ENCODE measurements around the gene ACOX1.

The ACOX1 gene

DNA sequence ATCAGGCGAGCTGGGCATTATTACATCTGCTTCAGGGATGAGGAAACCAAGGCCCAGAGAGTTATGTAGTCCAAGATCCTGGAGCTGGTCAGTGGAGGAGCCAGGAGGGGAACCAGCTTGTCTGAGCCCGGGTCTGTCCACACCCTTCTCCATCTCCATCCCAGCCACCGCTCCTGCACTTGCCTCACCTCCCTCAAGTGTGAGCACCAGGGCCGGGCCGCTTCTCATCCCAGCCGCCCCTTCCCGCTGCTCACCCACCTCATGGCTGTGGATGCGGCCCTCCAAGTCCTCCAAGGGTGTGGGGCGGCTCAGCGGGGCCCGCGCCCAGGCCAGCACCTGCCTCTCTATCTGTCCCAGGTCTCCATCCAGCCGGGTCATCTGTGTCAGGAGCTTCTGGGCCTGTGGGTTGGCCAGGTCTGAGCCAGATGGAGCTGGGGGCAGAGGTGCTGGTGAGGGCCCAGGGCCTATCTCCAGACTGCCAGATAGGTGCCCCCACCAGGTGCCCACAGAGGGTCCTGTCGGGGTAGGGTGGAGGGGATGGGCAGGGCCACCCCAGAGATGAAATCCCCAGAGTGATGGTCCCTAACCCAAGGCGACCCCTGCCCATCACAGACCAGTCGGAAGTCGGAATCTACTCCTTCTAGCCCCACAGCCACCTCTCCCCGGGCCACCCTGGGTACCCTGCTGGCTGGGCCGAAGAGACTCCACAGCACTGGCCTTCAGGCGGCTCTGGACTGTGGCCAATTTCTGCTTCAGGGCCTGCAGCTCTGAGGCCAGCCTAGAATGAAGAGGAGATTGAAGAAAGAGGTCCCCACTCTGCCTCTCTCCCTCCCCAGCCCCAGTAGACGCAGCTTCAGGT, 38.7 kb upstream of the ACOX1 start:
- H3K4me1 ChIP-seq (ENCODE audit: control insufficient read depth, insufficient read depth, low read length): no peaks in the 10 kb centered on the region
- H3K27me3 ChIP-seq (ENCODE audit: control insufficient read depth, insufficient read depth, low read length): no peaks in the 10 kb centered on the region
- no peaks in the 10 kb centered on the region for H3K9me3 ChIP-seq (ENCODE audit: control insufficient read depth, insufficient read depth, low read length)
- no peak overlapping the region for H3K4me3 ChIP-seq (ENCODE audit: low read depth, low read length)
- H3K36me3 ChIP-seq (ENCODE audit: control insufficient read depth, insufficient read depth, low read length): no peaks in the 10 kb centered on the region
- H3K9ac ChIP-seq (ENCODE audit: low read depth, low read length): no peak overlapping the region

GRCh38 chr17:76014925-76015261, 35.9 kb upstream of the ACOX1 start:
- Histone ChIP-seq H3K4me3 (ENCODE audit: low read depth, low read length) (no peak overlapping the region), H3K4me1 (ENCODE audit: control insufficient read depth, insufficient read depth, low read length) (no peaks in the 10 kb centered on the region), H3K27me3 (ENCODE audit: control insufficient read depth, insufficient read depth, low read length) (no peaks in the 10 kb centered on the region), H3K9me3 (ENCODE audit: control insufficient read depth, insufficient read depth, low read length) (no peaks in the 10 kb centered on the region), H3K36me3 (ENCODE audit: control insufficient read depth, insufficient read depth, low read length) (no peaks in the 10 kb centered on the region), H3K9ac (ENCODE audit: low read depth, low read length) (no peak overlapping the region)

DNA sequence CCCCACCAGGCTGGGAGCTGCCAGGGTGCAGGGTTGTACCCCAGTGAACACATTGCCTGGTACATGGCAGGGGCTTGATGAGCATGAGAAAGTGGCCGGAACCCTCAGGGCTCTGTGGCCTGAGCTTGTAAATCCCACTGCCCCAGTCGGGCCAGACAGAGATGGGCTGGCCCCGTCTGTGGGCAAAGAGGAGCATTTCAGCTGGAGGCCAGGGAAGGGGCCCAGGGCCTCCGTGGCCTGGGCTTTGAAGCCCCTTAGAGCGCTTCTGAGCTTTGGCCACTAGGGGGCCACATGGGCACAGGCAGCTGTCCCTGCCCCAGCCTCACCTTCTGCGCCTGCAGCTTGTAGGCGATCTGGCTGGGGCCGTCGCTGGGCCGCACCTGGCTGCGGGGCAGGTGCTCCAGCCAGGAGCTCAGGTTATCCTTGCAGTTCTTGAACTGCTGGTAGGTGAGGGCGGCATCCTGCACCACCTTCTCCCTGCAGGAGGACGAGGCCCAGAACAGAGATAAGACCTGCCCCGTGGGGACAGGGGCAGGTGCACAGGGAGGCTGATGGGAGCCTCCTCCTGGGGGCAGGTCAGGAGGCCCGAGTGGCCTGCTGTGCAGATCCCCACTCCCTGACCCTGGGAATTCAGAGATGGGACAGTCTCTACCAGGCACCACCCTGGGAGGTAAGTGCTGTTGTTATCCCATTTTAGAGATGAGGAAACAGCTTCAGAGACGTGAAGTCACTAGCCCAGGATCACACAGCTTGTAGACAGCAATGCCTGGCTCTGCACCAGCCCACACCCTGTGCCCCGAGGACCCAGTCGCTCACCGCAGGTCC, 35.3 kb upstream of the ACOX1 start:
- Histone ChIP-seq H3K4me1 (ENCODE audit: control insufficient read depth, insufficient read depth, low read length) (no peaks in the 10 kb centered on the region), H3K9ac (ENCODE audit: low read depth, low read length) (peak overlapping the region; percentile 9), H3K27me3 (ENCODE audit: control insufficient read depth, insufficient read depth, low read length) (no peaks in the 10 kb centered on the region), H3K9me3 (ENCODE audit: control insufficient read depth, insufficient read depth, low read length) (no peaks in the 10 kb centered on the region), H3K4me3 (ENCODE audit: low read depth, low read length) (no peak overlapping the region), H3K36me3 (ENCODE audit: control insufficient read depth, insufficient read depth, low read length) (no peaks in the 10 kb centered on the region)

GRCh38 chr17:76013377-76013932, 34.5 kb upstream of the ACOX1 start:
- H3K36me3 ChIP-seq (ENCODE audit: control insufficient read depth, insufficient read depth, low read length): no peaks in the 10 kb centered on the region
- H3K4me1 ChIP-seq (ENCODE audit: control insufficient read depth, insufficient read depth, low read length): no peaks in the 10 kb centered on the region
- H3K4me3 ChIP-seq (ENCODE audit: low read depth, low read length): no peak overlapping the region
- H3K9me3 ChIP-seq (ENCODE audit: control insufficient read depth, insufficient read depth, low read length): no peaks in the 10 kb centered on the region
- H3K27me3 ChIP-seq (ENCODE audit: control insufficient read depth, insufficient read depth, low read length): no peaks in the 10 kb centered on the region
- peak overlapping the region; percentile 9 for H3K9ac ChIP-seq (ENCODE audit: low read depth, low read length)

- Histone ChIP-seq H3K27me3 (ENCODE audit: control insufficient read depth, insufficient read depth, low read length) (no peaks in the 10 kb centered on the region), H3K4me1 (ENCODE audit: control insufficient read depth, insufficient read depth, low read length) (no peaks in the 10 kb centered on the region), H3K36me3 (ENCODE audit: control insufficient read depth, insufficient read depth, low read length) (no peaks in the 10 kb centered on the region), H3K9ac (ENCODE audit: low read depth, low read length) (no peak overlapping the region), H3K9me3 (ENCODE audit: control insufficient read depth, insufficient read depth, low read length) (no peaks in the 10 kb centered on the region), H3K4me3 (ENCODE audit: low read depth, low read length) (no peak overlapping the region)
Observed at GRCh38 chr17:76011951-76012350, 33.0 kb upstream of the ACOX1 start.

GRCh38 chr17:76009969-76010661, 31.1 kb upstream of the ACOX1 start:
- Histone ChIP-seq H3K27me3 (ENCODE audit: control insufficient read depth, insufficient read depth, low read length) (no peaks in the 10 kb centered on the region), H3K4me3 (ENCODE audit: low read depth, low read length) (no peak overlapping the region), H3K4me1 (ENCODE audit: control insufficient read depth, insufficient read depth, low read length) (no peaks in the 10 kb centered on the region), H3K36me3 (ENCODE audit: control insufficient read depth, insufficient read depth, low read length) (no peaks in the 10 kb centered on the region), H3K9ac (ENCODE audit: low read depth, low read length) (no peak overlapping the region), H3K9me3 (ENCODE audit: control insufficient read depth, insufficient read depth, low read length) (no peaks in the 10 kb centered on the region)

DNA sequence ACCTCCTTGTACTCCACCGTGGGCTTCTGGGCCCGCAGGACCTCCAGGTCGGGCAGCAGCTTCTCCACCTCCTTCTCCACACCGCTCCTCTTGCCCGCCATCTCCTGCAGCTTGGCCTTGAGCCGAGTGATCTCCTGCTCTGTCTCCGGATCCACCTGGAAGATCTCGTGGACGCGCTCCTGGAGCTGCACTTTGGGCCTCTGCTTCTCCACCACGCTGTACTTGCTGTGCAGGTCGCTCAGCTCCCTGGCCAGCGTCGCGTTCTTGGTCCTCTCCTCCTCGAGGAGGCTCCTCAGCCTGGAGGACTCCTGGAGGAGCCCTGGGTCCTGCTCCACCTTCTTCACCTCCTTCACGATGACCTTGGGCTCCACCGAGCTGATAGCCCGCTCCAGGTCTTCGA, 30.5 kb upstream of the ACOX1 start:
- Histone ChIP-seq H3K4me1 (ENCODE audit: control insufficient read depth, insufficient read depth, low read length) (no peaks in the 10 kb centered on the region), H3K9me3 (ENCODE audit: control insufficient read depth, insufficient read depth, low read length) (no peaks in the 10 kb centered on the region), H3K4me3 (ENCODE audit: low read depth, low read length) (no peak overlapping the region), H3K27me3 (ENCODE audit: control insufficient read depth, insufficient read depth, low read length) (no peaks in the 10 kb centered on the region), H3K9ac (ENCODE audit: low read depth, low read length) (no peak overlapping the region), H3K36me3 (ENCODE audit: control insufficient read depth, insufficient read depth, low read length) (no peaks in the 10 kb centered on the region)

- Histone ChIP-seq H3K27me3 (ENCODE audit: control insufficient read depth, insufficient read depth, low read length) (no peaks in the 10 kb centered on the region), H3K9ac (ENCODE audit: low read depth, low read length) (no peak overlapping the region), H3K4me1 (ENCODE audit: control insufficient read depth, insufficient read depth, low read length) (no peaks in the 10 kb centered on the region), H3K9me3 (ENCODE audit: control insufficient read depth, insufficient read depth, low read length) (no peaks in the 10 kb centered on the region), H3K4me3 (ENCODE audit: low read depth, low read length) (no peak overlapping the region), H3K36me3 (ENCODE audit: control insufficient read depth, insufficient read depth, low read length) (peaks cover 4% of the 10 kb centered on the region)
Observed at GRCh38 chr17:76008630-76009425, 29.9 kb upstream of the ACOX1 start.

DNA sequence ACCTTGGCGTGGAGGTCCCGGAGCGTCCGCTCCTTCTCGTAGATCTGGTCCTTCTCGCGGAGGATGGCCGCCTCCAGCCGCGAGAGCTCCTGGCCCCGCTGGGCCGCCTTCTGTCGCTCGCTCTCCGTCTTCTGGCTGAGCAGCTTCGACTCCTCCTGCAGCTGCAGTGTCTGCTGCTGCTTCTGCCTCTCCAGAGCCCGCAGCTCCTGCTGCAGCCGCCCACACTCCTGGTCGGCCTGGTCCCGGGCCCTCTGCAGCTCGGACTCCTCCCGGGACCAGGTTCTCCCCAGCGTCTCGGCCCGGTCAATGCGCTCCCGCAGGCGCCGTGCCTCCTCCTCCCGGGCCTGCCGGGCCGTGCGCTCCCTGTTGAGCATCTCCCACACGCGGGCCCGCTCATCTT, 29.2 kb upstream of the ACOX1 start:
- no peak overlapping the region for H3K9ac ChIP-seq (ENCODE audit: low read depth, low read length)
- H3K4me3 ChIP-seq (ENCODE audit: low read depth, low read length): no peak overlapping the region
- H3K36me3 ChIP-seq (ENCODE audit: control insufficient read depth, insufficient read depth, low read length): peaks cover 5% of the 10 kb centered on the region
- no peaks in the 10 kb centered on the region for H3K4me1 ChIP-seq (ENCODE audit: control insufficient read depth, insufficient read depth, low read length)
- no peaks in the 10 kb centered on the region for H3K27me3 ChIP-seq (ENCODE audit: control insufficient read depth, insufficient read depth, low read length)
- H3K9me3 ChIP-seq (ENCODE audit: control insufficient read depth, insufficient read depth, low read length): no peaks in the 10 kb centered on the region

- Histone ChIP-seq H3K9ac (ENCODE audit: low read depth, low read length) (no peak overlapping the region), H3K4me3 (ENCODE audit: low read depth, low read length) (no peak overlapping the region), H3K36me3 (ENCODE audit: control insufficient read depth, insufficient read depth, low read length) (peaks cover 5% of the 10 kb centered on the region), H3K9me3 (ENCODE audit: control insufficient read depth, insufficient read depth, low read length) (no peaks in the 10 kb centered on the region), H3K27me3 (ENCODE audit: control insufficient read depth, insufficient read depth, low read length) (no peaks in the 10 kb centered on the region), H3K4me1 (ENCODE audit: control insufficient read depth, insufficient read depth, low read length) (no peaks in the 10 kb centered on the region)
Observed at GRCh38 chr17:76007850-76008165, 28.8 kb upstream of the ACOX1 start.

Measured in iPS-15b (cell line).